GOT3 (cell line): ENCODE data around the gene ZNF28.
"Not testable (repeated sequence)": the region's sequence is repeated elsewhere in the genome, so short reads cannot be mapped to it uniquely, and the experiment has no call there.

Source experiments
- DNase-seq: peaks from one replicate; lab custom pipeline; 2025; ENCODE audit warnings: mixed read lengths; lab: John Stamatoyannopoulos, UW

The ZNF28 gene

DNA sequence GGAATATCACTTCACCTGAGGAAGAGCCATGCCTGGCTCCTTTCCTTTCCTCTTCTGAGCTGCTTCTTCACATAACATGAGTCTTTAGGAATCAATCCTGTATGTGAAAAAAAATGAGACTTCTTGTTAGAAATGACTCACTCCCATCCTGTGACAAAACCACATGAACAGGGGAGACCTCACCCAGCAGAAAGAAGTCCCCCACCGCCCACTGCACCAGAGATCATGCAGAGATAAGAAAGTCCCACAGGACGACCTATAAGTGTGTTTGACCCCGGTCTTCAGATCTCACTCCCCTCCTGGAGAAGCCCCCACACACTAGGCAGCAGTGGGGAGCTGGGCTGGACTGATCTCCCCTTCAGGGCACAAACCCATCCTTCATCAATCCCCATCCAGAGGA, 42.6 kb downstream of the ZNF28 start:
- no peak for DNase-seq

DNA sequence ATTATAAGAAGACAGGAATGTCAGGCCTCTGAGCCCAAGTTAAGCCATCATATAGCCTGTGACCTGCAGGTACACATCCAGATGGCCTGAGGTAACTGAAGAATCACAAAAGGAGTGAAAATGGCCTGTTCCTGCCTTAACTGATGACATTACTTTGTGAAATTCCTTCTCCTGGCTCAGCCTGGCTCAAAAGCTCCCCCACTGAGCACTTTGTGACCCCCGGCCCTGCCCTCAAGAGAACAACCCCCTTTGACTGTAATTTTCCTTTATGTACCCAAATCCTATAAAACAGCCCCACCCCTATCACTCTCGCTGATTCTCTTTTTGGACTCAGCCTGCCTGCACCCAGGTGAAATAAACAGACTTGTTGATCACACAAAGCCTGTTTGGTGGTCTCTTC, 65.0 kb downstream of the ZNF28 start:
- DNase-seq: not testable (repeated sequence)

DNA sequence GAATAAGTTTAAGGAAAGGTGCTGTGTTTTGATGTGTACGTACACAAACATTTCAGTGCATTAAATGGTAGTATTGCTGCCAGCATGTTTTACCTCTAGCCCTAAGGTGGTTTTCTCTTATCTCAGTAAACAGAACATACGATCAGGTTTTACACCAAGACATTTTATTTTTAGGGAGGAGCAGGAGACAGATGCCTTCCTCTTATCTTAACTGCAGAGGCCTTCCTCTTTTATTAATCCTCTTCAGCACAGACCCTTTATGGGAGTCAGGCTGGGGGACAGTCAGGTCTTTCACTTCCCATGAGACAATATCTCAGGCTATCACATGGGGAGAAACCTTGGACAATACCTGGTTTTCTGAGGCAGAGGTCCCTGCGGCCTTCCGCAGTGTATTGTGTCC, 71.7 kb downstream of the ZNF28 start:
- no peak for DNase-seq

DNA sequence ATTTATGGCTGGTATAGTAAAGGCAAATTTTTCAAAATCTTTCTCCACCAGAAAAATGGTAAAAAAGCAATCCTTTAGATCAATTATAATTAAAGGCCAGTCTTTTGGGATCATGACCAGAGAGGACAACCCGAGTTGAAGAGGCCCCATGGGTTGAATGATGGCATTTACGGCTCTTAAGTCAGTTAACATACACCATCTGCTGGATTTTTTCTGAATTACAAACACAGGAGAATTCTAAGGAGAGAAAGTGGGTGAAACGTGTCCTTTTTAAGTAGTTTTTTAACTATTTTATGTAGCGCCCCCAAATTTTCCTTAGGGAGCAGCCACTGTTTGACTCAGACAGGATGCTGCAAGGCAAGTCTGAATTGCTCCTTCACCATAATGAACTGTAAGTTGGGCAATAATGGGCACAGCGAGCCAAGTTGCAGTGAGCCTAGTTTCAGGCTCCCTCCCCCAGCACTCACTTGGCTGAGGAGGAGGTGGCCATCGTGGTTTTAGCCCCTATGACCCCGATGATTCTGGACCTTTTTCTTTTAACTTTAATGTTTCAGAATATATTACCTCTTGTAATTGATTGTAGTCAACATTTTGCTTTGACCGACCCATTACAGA, 73.0 kb downstream of the ZNF28 start:
- no peak for DNase-seq
